ENCODE data around the gene TNS1. TPM values are rescaled to one million over a fixed set of nuclear protein-coding genes. Genes with fewer than 3 reads are reported as not detected.

The TNS1 gene
- total and polyA plus RNA-seq, 4 donors = 46.9 to 64.5 (median 58.1) TPM

DNA sequence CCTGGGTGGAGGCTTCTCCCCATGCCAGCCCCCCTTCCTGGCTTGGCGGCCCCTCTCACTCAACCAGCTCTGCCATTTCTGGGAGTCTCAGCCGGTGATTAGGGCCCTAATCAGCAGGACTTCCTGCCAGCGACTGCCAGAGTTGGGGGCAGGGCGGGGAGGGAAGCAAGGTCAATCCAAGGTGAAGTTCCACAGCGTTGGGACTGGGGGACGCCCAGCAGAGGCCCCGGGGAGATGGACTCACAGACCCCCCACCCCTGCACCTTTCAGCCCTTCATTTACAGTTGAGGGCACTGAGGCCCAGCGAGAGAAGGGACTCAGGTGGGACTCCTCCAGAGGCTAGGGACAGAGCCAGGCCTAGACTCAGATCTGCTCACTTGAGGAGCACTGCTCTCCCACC is 65.3 kb downstream of the TNS1 start:
- Histone ChIP-seq H3K27ac (ENCODE audit: low read depth, low read length) (peak overlapping the region; percentile 51), H3K4me1 (ENCODE audit: control insufficient read depth, insufficient read depth, low read length) (peaks cover 92% of the 10 kb centered on the region), H3K4me3 (ENCODE audit: low read depth, low read length) (no peak overlapping the region), H3K9me3 (ENCODE audit: control insufficient read depth, insufficient read depth, low read length) (no peaks in the 10 kb centered on the region), H3K36me3 (ENCODE audit: control insufficient read depth, insufficient read depth, low read length) (peaks cover 21% of the 10 kb centered on the region), H3K27me3 (ENCODE audit: control insufficient read depth, insufficient read depth, low read length) (no peaks in the 10 kb centered on the region)
- DNase-seq (ENCODE audit: low read depth in 4 of 6, low spot score in 6 of 6) = no peak
- 42% methylated on average over 8 of the region's 8 CpGs for WGBS (ENCODE audit: insufficient coverage)

DNA sequence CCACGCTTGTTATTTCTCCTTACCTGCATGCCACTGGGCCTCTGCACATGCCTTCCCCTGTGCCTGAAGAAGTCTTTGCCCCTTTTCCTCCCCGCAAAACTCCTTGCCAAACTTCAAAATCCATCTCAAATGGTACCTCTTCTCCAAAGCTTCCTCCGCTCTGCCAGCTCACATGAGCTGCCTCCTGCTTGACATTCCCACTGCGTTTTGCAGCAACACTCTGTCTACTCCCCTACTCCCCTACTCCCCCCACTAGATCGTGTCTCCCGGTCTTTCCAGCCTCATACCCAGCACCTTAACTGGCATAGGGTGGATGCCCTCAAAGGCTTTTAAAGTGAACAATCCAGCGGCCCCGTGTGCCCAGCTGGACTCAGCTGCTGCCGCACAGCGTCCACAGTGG is 65.8 kb downstream of the TNS1 start:
- no peak for DNase-seq (ENCODE audit: low read depth in 4 of 6, low spot score in 6 of 6)
- WGBS (ENCODE audit: insufficient coverage) = 50% methylated on average over 10 of the region's 10 CpGs
- no peak overlapping the region for H3K4me3 ChIP-seq (ENCODE audit: low read depth, low read length)
- H3K9me3 ChIP-seq (ENCODE audit: control insufficient read depth, insufficient read depth, low read length) = no peaks in the 10 kb centered on the region
- H3K27me3 ChIP-seq (ENCODE audit: control insufficient read depth, insufficient read depth, low read length) = no peaks in the 10 kb centered on the region
- H3K27ac ChIP-seq (ENCODE audit: low read depth, low read length) = peak overlapping the region; percentile 51
- H3K36me3 ChIP-seq (ENCODE audit: control insufficient read depth, insufficient read depth, low read length) = peaks cover 19% of the 10 kb centered on the region
- peaks cover 87% of the 10 kb centered on the region for H3K4me1 ChIP-seq (ENCODE audit: control insufficient read depth, insufficient read depth, low read length)

DNA sequence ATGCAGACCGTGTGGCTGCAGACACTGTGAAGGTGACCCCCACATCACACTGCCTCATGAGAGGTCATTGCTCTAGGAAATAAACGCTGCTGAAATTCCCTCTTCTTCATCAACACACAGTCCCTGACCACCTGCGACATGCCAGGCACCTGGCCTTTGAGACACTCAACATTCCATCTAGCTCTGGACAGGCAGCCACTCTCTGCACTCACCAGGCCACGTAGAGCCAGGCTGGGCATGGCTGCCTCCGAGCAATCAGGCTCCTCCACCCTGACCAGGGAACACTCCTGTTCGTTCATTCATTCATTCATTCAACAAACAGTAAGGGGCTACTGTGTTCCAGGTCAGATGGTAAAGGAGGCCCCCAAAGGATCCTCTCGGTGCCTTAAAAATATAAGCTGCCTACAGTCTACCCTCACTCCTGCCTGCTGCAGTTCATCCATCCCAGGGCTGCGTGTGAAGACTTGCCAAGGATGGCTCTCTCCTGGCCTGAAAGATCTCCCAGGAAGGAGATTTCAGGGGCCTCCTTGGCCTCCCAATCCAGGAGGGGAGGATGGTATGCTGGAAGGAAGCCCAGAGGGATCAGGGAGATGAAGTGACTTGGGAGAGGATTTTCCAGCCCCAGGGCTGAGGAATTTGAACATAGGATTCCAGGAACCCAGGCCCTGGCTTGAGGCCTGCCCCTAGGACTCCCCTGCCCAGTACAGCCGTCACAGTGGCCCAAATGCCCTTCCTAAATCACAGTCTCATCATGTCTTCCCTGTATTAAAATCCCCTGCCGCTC is 66.7 kb downstream of the TNS1 start:
- peaks cover 13% of the 10 kb centered on the region for H3K36me3 ChIP-seq (ENCODE audit: control insufficient read depth, insufficient read depth, low read length)
- H3K4me1 ChIP-seq (ENCODE audit: control insufficient read depth, insufficient read depth, low read length) = peaks cover 82% of the 10 kb centered on the region

DNA sequence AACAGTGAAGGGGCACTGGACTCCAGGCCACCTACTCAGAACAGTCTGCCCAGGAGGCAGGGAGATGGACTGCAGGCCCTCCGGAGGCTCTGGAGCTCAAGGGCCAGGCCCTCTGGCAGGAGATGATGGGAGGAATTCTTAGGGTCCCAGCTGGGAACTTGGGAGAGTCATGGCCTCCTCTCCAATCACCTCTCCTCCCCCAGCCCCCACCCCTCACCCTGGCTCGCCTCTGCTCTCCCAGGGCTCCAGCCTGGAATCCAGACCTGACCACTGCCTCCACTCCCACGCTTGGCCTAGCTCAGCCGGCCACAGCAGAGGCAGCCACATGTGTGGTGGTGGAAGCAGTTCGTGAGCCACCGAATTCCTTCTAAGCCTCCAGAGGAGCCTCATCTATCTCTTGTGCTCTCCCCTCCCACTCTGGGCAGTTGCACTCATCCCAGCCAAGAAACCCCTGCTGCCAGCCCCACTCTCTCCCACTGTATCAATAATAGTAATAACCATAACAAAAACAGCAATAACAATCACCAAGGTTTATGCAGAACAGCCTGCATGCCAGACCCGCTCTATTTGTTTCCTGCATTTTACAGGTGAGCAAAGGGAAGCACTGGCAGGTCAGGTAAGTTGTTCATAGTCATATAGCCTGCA is 67.4 kb downstream of the TNS1 start:
- 74% methylated on average over 5 of the region's 7 CpGs for WGBS (ENCODE audit: insufficient coverage)
- H3K27me3 ChIP-seq (ENCODE audit: control insufficient read depth, insufficient read depth, low read length) = no peaks in the 10 kb centered on the region
- no peak for DNase-seq (ENCODE audit: low read depth in 4 of 6, low spot score in 6 of 6)
- H3K4me3 ChIP-seq (ENCODE audit: low read depth, low read length) = no peak overlapping the region
- H3K36me3 ChIP-seq (ENCODE audit: control insufficient read depth, insufficient read depth, low read length) = peaks cover 14% of the 10 kb centered on the region
- peaks cover 82% of the 10 kb centered on the region for H3K4me1 ChIP-seq (ENCODE audit: control insufficient read depth, insufficient read depth, low read length)
- H3K9me3 ChIP-seq (ENCODE audit: control insufficient read depth, insufficient read depth, low read length) = no peaks in the 10 kb centered on the region
- peak overlapping the region; percentile 55 for H3K27ac ChIP-seq (ENCODE audit: low read depth, low read length)

More for the DNA sequence above, 66.7 kb downstream of the TNS1 start:
- no peaks in the 10 kb centered on the region for H3K27me3 ChIP-seq (ENCODE audit: control insufficient read depth, insufficient read depth, low read length)
- H3K4me3 ChIP-seq (ENCODE audit: low read depth, low read length) = no peak overlapping the region
- peak overlapping the region; percentile 6 for H3K27ac ChIP-seq (ENCODE audit: low read depth, low read length)
- WGBS (ENCODE audit: insufficient coverage) = 80% methylated on average over 9 of the region's 10 CpGs
- no peak for DNase-seq (ENCODE audit: low read depth in 4 of 6, low spot score in 6 of 6)
- H3K9me3 ChIP-seq (ENCODE audit: control insufficient read depth, insufficient read depth, low read length) = no peaks in the 10 kb centered on the region

GRCh38 chr2:217934321-217935131 is 68.3 kb downstream of the TNS1 start:
- no peak for DNase-seq (ENCODE audit: low read depth in 4 of 6, low spot score in 6 of 6)
- H3K9me3 ChIP-seq (ENCODE audit: control insufficient read depth, insufficient read depth, low read length) = no peaks in the 10 kb centered on the region
- no peaks in the 10 kb centered on the region for H3K27me3 ChIP-seq (ENCODE audit: control insufficient read depth, insufficient read depth, low read length)
- H3K4me3 ChIP-seq (ENCODE audit: low read depth, low read length) = no peak overlapping the region
- H3K27ac ChIP-seq (ENCODE audit: low read depth, low read length) = peak overlapping the region; percentile 55
- peaks cover 81% of the 10 kb centered on the region for H3K4me1 ChIP-seq (ENCODE audit: control insufficient read depth, insufficient read depth, low read length)
- 58% methylated on average over 9 of the region's 13 CpGs for WGBS (ENCODE audit: insufficient coverage)
- H3K36me3 ChIP-seq (ENCODE audit: control insufficient read depth, insufficient read depth, low read length) = peaks cover 14% of the 10 kb centered on the region

- Histone ChIP-seq H3K36me3 (ENCODE audit: control insufficient read depth, insufficient read depth, low read length) (peaks cover 22% of the 10 kb centered on the region), H3K4me3 (ENCODE audit: low read depth, low read length) (no peak overlapping the region), H3K9me3 (ENCODE audit: control insufficient read depth, insufficient read depth, low read length) (no peaks in the 10 kb centered on the region), H3K27me3 (ENCODE audit: control insufficient read depth, insufficient read depth, low read length) (no peaks in the 10 kb centered on the region), H3K27ac (ENCODE audit: low read depth, low read length) (peak overlapping the region; percentile 70), H3K4me1 (ENCODE audit: control insufficient read depth, insufficient read depth, low read length) (peaks cover 84% of the 10 kb centered on the region)
- no peak for DNase-seq (ENCODE audit: low read depth in 4 of 6, low spot score in 6 of 6)
- WGBS (ENCODE audit: insufficient coverage) = 70% methylated on average over 2 of the region's 3 CpGs
These were observed 69.2 kb downstream of the TNS1 start for GRCh38 chr2:217933617-217933993.

DNA sequence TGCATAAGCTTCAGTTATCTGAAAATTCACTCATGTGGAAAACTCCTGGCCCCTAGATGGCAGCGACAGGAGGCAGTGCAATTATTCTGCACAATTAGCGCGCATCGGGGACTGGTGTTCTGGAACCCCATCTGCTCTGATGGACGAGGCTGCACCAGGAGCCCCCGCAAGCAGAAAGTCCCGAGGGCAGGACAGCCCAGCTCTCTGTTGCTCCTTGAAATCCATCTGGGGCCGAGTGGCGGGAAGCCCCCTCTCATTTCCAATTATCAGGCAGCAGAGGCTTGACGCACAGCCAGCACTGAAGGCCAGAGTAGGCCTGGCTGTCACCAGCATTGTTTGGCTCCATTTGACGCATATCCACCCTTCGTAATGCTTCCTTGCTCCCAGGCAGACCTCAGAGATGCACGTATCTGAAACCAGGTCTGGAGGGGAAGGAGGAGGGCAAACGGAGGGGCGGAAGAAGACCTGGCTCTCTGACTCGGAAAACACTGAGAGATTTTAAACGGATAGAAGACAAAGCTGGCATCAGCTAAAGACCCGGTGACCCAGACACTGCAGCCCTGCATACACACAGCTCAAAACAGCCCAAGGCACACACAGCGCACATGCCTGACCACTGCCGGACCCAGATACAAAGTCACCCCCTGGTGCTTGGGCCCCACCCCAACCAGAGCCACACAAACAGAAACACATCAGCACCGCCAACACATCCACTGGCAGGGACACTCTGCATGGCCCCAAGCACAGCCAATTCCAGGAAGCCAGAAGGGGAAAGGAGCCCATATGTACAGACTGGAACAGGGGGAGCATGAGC is 69.8 kb downstream of the TNS1 start:
- H3K4me1 ChIP-seq (ENCODE audit: control insufficient read depth, insufficient read depth, low read length) = peaks cover 84% of the 10 kb centered on the region
- H3K9me3 ChIP-seq (ENCODE audit: control insufficient read depth, insufficient read depth, low read length) = no peaks in the 10 kb centered on the region
- peak in 3 of 6 donors; percentile 26 to 84 (median 81) for DNase-seq (ENCODE audit: low read depth in 4 of 6, low spot score in 6 of 6)
- peak overlapping the region; percentile 70 for H3K27ac ChIP-seq (ENCODE audit: low read depth, low read length)
- no peaks in the 10 kb centered on the region for H3K27me3 ChIP-seq (ENCODE audit: control insufficient read depth, insufficient read depth, low read length)
- no peak overlapping the region for H3K4me3 ChIP-seq (ENCODE audit: low read depth, low read length)
- peaks cover 22% of the 10 kb centered on the region for H3K36me3 ChIP-seq (ENCODE audit: control insufficient read depth, insufficient read depth, low read length)
- 23% methylated on average over 21 of the region's 21 CpGs for WGBS (ENCODE audit: insufficient coverage)

DNA sequence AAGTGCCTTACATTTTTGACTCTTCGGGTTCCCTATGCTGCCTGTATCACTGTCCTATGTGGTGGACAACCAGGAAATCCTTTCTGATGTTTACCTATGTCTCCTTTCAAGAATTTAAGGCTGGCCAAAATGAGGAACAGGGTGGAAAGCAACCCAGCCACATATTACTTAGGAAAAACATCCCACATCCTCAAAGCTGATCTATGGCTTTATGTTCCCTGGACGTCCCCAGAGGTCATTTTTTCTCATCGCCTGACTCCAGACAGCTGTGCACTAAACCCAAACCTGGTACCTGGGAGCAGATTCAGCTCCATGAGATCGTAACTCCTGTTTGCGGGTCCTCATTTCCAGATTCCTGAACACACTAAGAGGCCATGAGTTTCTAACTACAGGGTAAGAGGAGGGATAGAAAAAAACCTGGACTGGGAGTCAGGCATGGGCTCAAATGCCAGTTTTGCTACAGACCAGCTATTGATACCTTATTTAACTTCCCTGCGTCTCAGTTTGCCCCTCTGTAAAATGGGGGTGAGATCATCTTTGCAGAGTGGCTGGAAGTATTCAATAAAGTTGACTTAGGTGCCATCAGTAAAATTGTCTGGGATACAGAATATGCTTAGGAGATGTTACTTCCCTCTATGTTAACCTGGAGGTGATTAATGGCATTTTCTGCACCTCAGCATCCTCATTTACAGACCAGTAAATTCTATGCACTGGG is 70.8 kb downstream of the TNS1 start:
- Histone ChIP-seq H3K9me3 (ENCODE audit: control insufficient read depth, insufficient read depth, low read length) (no peaks in the 10 kb centered on the region), H3K27ac (ENCODE audit: low read depth, low read length) (peak overlapping the region; percentile 70), H3K27me3 (ENCODE audit: control insufficient read depth, insufficient read depth, low read length) (no peaks in the 10 kb centered on the region), H3K4me1 (ENCODE audit: control insufficient read depth, insufficient read depth, low read length) (peaks cover 83% of the 10 kb centered on the region), H3K36me3 (ENCODE audit: control insufficient read depth, insufficient read depth, low read length) (peaks cover 18% of the 10 kb centered on the region), H3K4me3 (ENCODE audit: low read depth, low read length) (no peak overlapping the region)
- WGBS (ENCODE audit: insufficient coverage) = 75% methylated on average over 4 of the region's 6 CpGs
- no peak for DNase-seq (ENCODE audit: low read depth in 4 of 6, low spot score in 6 of 6)

All from spinal cord (tissue), 10 donors.